ENCODE results near the gene ITPR3. TPM values are rescaled to one million over a fixed set of nuclear protein-coding genes. Genes with fewer than 3 reads are reported as not detected.

ITPR3 gene
- total and polyA plus RNA-seq, 10 donors, result 9.9 to 95.6 (median 62.1) TPM

- no peak for DNase-seq
- intact Hi-C loops (cut with DNase I; ENCODE audit: low total_unique reads), result no loop called here
- H3K4me1 ChIP-seq, result peaks cover 28 to 92% (median 64%) of the 10 kb centered on the region in 6 donors
- TF ChIP-seq POLR2AphosphoS5 (IDR thresholded peaks at IDR 0.05) (no peak), POLR2A (IDR thresholded peaks at IDR 0.05) (no peak), CTCF (IDR thresholded peaks at IDR 0.05 in 8 of 11, conservative IDR thresholded peaks at IDR 0.05 in 3 of 11) (no peak)
- H3K36me3 ChIP-seq, result peaks cover 0 to 37% (median 0%) of the 10 kb centered on the region in 6 donors
- H3K27ac ChIP-seq, result peak overlapping the region in 7 of 8 donors; percentile 83 to 96 (median 93)
- WGBS, 5 donors, result 47 to 63% (median 60%) methylated on average over 10 to 12 of the region's 12 CpGs
- H3K9me3 ChIP-seq, result no peaks in the 10 kb centered on the region
- peak overlapping the region; percentile 74 to 88 (median 82) for H3K4me3 ChIP-seq
- H3K27me3 ChIP-seq (replicated peaks in 1 of 7), result peaks cover 0 to 19% (median 0%) of the 10 kb centered on the region in 7 donors
Measured at GRCh38 chr6:33622456-33623431, 1.6 kb downstream of the ITPR3 start.

GRCh38 chr6:33623895-33624381, 2.8 kb downstream of the ITPR3 start:
- Histone ChIP-seq H3K27ac (peak overlapping the region in 4 of 8 donors; percentile 92 to 93 (median 93)), H3K9me3 (no peaks in the 10 kb centered on the region), H3K27me3 (replicated peaks in 1 of 7) (peaks cover 0 to 19% (median 0%) of the 10 kb centered on the region in 7 donors), H3K4me1 (peaks cover 38 to 97% (median 71%) of the 10 kb centered on the region in 6 donors), H3K4me3 (no peak overlapping the region), H3K36me3 (peaks cover 0 to 40% (median 0%) of the 10 kb centered on the region in 6 donors)
- no peak for DNase-seq
- WGBS, 5 donors, result 77 to 90% (median 87%) methylated on average over 6 of the region's 6 CpGs
- TF ChIP-seq POLR2AphosphoS5 (IDR thresholded peaks at IDR 0.05) (no peak), POLR2A (IDR thresholded peaks at IDR 0.05) (no peak), CTCF (IDR thresholded peaks at IDR 0.05 in 8 of 11, conservative IDR thresholded peaks at IDR 0.05 in 3 of 11) (no peak)
- intact Hi-C loops (cut with DNase I; ENCODE audit: low total_unique reads), result no loop called here

GRCh38 chr6:33624856-33625255, 3.7 kb downstream of the ITPR3 start:
- Histone ChIP-seq H3K27me3 (replicated peaks in 1 of 7) (peaks cover 0 to 19% (median 0%) of the 10 kb centered on the region in 7 donors), H3K27ac (peak overlapping the region in 6 of 8 donors; percentile 34 to 93 (median 92)), H3K4me3 (no peak overlapping the region), H3K4me1 (peaks cover 30 to 92% (median 62%) of the 10 kb centered on the region in 6 donors), H3K36me3 (peaks cover 0 to 40% (median 0%) of the 10 kb centered on the region in 6 donors), H3K9me3 (no peaks in the 10 kb centered on the region)
- intact Hi-C loops (cut with DNase I; ENCODE audit: low total_unique reads), result no loop called here
- TF ChIP-seq POLR2AphosphoS5 (IDR thresholded peaks at IDR 0.05) (peak in 2 of 3 donors; percentile 54 to 64), POLR2A (IDR thresholded peaks at IDR 0.05) (no peak), CTCF (IDR thresholded peaks at IDR 0.05 in 8 of 11, conservative IDR thresholded peaks at IDR 0.05 in 3 of 11) (no peak)
- WGBS, 5 donors, result 71 to 86% (median 76%) methylated on average over 4 of the region's 4 CpGs
- no peak for DNase-seq

GRCh38 chr6:33627876-33628275, 6.8 kb downstream of the ITPR3 start:
- Histone ChIP-seq H3K4me1 (peaks cover 30 to 91% (median 51%) of the 10 kb centered on the region in 6 donors), H3K27ac (peak overlapping the region in 4 of 8 donors; percentile 7 to 63 (median 46))
- intact Hi-C loops (cut with DNase I; ENCODE audit: low total_unique reads), result no loop called here

More at GRCh38 chr6:33627876-33628275, 6.8 kb downstream of the ITPR3 start:
- H3K4me3 ChIP-seq, result no peak overlapping the region
- WGBS, 5 donors, result 63 to 100% (median 71%) methylated on average over 5 of the region's 5 CpGs
- no peak for TF ChIP-seq POLR2A (IDR thresholded peaks at IDR 0.05)
- no peak for TF ChIP-seq CTCF (IDR thresholded peaks at IDR 0.05 in 8 of 11, conservative IDR thresholded peaks at IDR 0.05 in 3 of 11)
- no peaks in the 10 kb centered on the region for H3K9me3 ChIP-seq
- H3K27me3 ChIP-seq (replicated peaks in 1 of 7), result peaks cover 0 to under 1% (median 0%) of the 10 kb centered on the region in 7 donors
- no peak for DNase-seq
- peaks cover 0 to 52% (median 0%) of the 10 kb centered on the region in 6 donors for H3K36me3 ChIP-seq

Data from spleen (tissue), 11 donors.